Loucy (cell line): ENCODE results near the gene BNIP3.

Source experiments
- CTCF ChIP-seq: fragments of 200-600 bp; sonication (generic); conservative IDR thresholded peaks from 2 replicates; pipeline ENCODE4 v1.5.1; 2014; ENCODE audit warnings: mild to moderate bottlenecking, antibody characterized with exemption, low read length
- EZH2phosphoT487 ChIP-seq: fragments of 200-600 bp; IDR thresholded peaks from 2 replicates; pipeline ENCODE4 v1.6.1; 2018; ENCODE audit warnings: antibody characterized with exemption, mild to moderate bottlenecking, moderate library complexity, borderline replicate concordance

- TF ChIP-seq EZH2phosphoT487, result no peak
- no peak for TF ChIP-seq CTCF
Observed at GRCh38 chr10:131933016-131933695, 48.6 kb downstream of the BNIP3 start.
